CD4-positive, alpha-beta T cell treated with Interleukin-1 beta for 1 hour (primary cell): ENCODE measurements around the gene KRAS.

Experiments
- DNase-seq, 2 donors: peaks; one replicate each; pipeline ENCODE4 v3.0.0-alpha.2; 2020 to 2022

KRAS gene

DNA sequence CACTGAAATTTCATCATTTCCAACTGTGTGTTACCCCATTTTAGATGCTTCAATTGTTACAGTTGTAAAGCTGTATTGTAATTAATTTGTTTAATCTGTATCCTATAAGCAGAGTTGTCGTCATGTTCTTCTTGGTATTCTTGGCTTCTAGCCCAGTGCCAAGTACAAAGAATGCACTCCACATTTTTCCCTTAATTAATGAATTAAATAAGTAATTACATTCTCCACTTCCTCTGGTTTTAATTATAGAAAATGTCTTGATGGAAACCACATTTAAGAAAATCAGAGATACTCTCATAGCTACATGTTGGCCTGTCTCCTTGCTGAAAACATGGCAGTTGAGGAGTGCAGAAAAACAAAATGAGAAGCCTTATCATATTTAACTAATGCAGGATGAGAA is 56.5 kb downstream of the KRAS start:
- no peak for DNase-seq

DNA sequence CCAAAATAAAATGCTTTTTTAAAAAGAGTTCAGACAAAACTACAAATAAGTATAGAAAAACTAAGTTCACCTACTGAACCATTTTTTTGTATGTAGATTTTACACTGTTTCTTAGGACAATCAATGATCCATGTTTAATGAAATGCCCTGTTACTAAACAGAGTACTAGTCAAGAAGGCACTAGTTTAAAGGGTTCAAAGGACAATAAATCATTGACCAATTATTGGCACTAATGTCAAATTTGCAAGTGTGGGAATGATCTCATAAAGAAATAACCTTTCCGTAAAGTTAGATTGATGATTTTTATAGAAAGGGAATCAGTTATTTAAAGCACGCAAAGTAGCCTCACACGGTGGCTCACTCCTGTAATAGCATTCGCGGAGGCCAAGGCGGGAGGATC is 59.9 kb downstream of the KRAS start:
- DNase-seq = no peak

DNA sequence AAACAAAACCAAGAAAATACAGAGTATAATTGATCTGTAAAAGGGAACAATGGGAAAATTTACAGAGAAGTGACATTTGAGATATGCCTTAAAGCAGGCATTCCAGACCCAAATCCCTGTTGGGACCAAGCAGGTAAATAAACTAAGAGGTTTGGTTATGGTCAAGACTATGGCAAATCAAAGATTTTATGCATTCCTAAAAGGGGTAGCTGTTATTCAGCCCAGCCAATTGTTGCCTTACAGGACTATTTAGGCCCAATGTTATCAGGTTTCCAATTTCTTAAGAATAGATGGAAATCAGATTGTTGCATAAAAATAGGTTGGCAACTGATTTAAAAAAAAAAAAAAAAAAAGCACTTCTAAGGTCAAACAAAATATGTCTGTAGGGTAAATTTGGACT is 61.1 kb downstream of the KRAS start:
- DNase-seq = no peak

DNA sequence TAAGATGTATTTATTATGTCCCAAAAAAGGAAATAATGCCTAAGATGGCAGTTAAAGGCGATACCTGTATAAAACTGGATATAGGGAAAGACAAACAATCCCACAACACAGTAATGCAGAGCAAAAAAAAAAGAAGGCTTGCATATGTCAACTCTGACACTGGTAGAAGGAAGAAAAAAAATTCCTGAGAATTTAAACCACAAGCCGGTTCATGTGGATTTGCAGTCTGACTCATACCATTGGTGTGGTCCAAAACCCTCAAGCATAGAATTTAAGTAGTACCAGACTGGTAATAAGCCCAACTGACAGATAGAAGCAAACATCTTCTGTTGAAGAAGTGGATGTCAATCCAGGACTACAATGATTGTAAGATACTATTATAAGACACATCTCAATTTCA is 62.9 kb downstream of the KRAS start:
- DNase-seq = no peak

DNA sequence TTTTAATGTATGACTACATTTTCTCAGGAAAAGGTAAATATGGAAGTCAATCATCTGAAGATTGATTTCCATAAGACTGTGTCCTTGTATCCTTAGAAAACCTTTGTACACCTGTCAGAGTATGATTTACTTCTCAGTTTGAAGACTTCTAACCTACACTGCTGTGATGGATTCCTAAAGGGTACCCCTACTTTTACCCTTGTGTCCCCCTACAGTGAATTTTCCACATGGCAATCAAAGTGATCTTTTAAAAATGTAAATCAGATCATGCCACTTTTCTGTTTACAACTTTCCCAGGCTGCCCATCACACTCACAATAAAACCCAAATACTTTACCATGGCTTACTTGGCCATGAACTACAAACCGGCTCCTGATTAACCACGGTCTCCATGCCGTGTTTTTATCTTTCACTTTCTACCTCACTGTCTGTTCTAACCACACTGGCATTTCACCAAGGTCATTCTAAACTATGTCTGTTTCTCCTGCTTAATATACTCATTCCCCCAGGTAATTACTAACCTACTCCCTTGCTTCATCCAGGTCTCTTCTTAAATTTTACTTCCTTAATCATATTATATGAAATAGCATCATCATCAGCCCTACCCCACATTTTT is 63.8 kb downstream of the KRAS start:
- peak in 1 of 2 donors; percentile 43 for DNase-seq

DNA sequence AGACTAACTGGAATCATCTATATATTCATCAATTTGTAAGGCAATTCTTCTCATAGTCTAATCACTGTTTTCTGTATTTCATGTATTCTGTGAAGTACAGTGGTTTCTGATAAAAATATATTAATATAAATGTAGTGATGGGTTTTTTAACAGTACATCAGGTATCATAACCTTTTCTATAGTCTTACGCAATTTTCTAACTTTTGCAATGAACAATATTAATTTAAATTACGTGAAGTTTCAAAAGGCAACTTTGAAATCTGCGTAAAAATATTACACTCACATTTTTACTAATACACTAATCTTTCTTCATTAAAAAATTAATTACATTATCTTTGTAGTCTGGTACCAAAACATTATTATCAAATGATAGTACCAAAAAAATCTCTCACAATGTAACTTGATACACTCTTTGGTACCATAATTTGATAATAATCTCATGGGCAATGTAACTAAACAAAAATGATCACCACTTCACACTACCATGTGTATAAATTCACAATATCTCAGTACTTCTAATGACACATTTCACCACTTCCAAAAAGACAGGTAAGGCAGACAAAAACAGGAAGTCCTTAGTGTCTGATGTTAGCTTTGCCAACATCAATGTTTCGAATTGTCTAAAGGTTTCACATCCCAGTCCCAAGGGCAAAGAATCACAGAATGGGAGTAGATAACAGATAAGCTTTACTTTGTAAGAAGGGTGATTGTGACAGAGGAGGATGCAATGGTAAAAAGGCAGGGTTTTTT is 64.5 kb downstream of the KRAS start:
- peak in 1 of 2 donors; percentile 43 for DNase-seq

DNA sequence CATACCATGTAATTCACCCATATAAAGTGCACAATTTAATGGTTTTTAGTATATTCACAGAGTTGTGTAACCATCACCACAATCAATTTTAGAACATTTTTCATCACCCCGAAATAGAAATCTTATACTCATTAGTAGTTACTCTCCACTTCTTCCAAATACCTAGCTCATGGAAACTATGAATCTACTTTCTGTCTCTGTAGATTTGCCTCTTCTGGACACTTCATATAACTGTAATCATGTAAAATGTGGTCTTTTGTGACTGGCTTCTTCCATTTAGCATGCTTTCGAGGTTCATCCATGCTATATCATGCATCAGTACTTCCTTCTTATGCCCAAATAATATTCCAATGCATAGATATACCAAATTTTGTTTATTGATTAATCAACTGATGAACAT is 66.6 kb downstream of the KRAS start:
- no peak for DNase-seq

DNA sequence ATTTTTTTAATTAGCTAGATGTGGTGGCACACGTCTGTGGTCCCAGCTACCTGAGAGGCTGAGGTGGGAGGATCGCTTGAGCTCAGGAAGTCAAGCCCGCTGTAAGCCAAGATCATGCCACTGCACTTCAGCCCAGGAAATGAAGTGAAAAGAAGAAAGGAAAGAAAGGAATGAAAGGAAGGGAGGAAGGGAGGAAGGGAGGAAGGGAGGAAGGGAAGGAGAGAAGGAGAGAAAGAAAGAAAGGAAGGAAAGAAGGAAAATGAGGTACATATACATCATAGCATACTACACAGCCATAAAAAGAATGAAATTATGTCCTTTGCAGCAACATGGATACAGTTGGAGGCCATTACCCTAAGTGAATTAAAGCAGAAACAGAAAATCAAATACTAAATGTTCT is 68.0 kb downstream of the KRAS start:
- DNase-seq = no peak

DNA sequence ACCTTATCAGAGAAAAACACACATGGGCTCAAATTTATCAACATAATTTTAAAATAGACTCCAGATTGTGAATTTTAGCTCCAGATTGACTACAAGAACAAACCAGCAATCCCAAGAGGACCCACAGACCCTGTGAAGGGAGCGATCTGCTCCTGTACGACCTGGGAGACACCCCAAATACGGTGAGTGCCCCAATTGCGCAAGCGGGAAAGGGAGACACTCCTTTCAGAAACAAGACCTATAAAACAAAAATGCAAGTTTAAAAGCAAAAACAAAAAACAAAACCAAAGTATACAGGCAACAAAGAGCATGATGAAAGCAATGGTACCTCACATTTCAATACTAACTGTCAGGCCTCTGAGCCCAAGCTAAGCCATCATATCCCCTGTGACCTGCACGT is 87.9 kb downstream of the KRAS start:
- DNase-seq = no peak

DNA sequence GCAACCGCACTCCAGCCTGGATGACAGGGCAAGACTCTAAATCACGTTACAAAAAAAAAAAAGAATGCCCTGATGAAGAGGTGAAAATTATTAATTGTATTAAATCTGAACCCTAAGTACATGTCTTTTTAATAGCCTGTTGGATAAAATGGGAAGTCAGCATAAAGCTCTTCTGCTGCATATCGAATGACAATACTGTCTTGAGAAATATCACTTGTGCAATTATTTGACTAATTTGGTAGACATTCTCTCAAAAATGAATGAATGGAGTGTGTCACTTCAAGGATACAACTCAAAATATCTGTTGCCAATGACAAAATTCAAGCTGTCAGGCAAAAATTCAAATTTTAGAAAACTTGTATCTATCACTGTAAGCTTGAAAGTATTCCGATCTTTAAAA is 94.7 kb downstream of the KRAS start:
- DNase-seq = no peak

DNA sequence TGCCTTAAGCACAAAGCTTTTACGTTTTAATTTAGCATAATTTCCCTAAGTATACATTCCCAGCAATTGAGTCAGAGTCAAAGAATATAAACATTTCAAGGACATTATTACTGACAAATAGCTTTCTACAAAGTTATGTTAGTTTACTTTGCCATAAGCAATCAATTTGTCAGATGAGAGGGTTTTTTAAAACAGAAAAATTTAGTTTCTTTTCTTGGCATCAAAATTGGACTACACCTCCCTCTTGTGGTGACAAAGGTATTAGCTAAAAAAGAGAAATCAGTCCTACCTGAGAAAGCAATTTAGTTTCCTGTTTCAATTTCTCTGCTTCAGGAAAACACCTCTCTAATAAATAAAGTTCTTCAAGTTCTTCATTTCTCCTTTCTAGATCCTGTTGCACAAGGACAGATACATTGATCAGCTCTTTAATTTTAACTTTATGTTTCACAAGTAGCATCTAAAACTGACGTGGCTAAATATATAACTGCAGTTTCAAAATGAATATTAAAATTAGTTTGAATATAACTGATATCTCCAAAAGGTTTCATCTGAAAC is 95.6 kb downstream of the KRAS start:
- DNase-seq = peak in 1 of 2 donors; percentile 60
